IPS DF 6.9 (cell line): Measurements from ENCODE around the gene CLPTM1.
"Not testable (repeated sequence)": the region's sequence is repeated elsewhere in the genome, so short reads cannot be mapped to it uniquely, and the experiment has no call there.

ENCODE experiments used
- DNase-seq: peaks from one replicate; pipeline ENCODE4 v3.0.0-alpha.2; 2013; ENCODE audit warnings: low read depth, low spot score
- H3K27ac ChIP-seq: one replicate; pipeline ENCODE4 v1.5.1; 2013; ENCODE audit warnings: low read length, control low read depth
- H3K27me3 ChIP-seq: 2 replicates; pipeline ENCODE4 v1.6.1; 2013; ENCODE audit warnings: mild to moderate bottlenecking, low read length; ENCODE audit not compliant: control insufficient read depth, insufficient read depth
- H3K36me3 ChIP-seq: 2 replicates; pipeline ENCODE4 v1.6.1; 2013; ENCODE audit warnings: low read length; ENCODE audit not compliant: control insufficient read depth, insufficient read depth
- H3K4me1 ChIP-seq: 2 replicates; pipeline ENCODE4 v1.6.1; 2013; ENCODE audit warnings: low read length; ENCODE audit not compliant: control insufficient read depth, insufficient read depth
- H3K4me3 ChIP-seq: 2 replicates; pipeline ENCODE4 v1.5.1; 2013; ENCODE audit warnings: mild to moderate bottlenecking, low read length
- H3K9me3 ChIP-seq: 2 replicates; pipeline ENCODE4 v1.6.1; 2013; ENCODE audit warnings: low read length, inconsistent platforms; ENCODE audit not compliant: control insufficient read depth, insufficient read depth
- WGBS: extraction: QIAGEN DNeasy Blood & Tissue Kit; methylation state at CpG from one replicate; pipeline ENCODE4 v1.1.7; 2013; ENCODE audit warnings: mixed read lengths, missing lambda C conversion rate; ENCODE audit not compliant: insufficient read length, insufficient coverage; 5-methylcytosine and 5-hydroxymethylcytosine counted together

CLPTM1 gene, protein sequence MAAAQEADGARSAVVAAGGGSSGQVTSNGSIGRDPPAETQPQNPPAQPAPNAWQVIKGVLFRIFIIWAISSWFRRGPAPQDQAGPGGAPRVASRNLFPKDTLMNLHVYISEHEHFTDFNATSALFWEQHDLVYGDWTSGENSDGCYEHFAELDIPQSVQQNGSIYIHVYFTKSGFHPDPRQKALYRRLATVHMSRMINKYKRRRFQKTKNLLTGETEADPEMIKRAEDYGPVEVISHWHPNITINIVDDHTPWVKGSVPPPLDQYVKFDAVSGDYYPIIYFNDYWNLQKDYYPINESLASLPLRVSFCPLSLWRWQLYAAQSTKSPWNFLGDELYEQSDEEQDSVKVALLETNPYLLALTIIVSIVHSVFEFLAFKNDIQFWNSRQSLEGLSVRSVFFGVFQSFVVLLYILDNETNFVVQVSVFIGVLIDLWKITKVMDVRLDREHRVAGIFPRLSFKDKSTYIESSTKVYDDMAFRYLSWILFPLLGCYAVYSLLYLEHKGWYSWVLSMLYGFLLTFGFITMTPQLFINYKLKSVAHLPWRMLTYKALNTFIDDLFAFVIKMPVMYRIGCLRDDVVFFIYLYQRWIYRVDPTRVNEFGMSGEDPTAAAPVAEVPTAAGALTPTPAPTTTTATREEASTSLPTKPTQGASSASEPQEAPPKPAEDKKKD

DNA sequence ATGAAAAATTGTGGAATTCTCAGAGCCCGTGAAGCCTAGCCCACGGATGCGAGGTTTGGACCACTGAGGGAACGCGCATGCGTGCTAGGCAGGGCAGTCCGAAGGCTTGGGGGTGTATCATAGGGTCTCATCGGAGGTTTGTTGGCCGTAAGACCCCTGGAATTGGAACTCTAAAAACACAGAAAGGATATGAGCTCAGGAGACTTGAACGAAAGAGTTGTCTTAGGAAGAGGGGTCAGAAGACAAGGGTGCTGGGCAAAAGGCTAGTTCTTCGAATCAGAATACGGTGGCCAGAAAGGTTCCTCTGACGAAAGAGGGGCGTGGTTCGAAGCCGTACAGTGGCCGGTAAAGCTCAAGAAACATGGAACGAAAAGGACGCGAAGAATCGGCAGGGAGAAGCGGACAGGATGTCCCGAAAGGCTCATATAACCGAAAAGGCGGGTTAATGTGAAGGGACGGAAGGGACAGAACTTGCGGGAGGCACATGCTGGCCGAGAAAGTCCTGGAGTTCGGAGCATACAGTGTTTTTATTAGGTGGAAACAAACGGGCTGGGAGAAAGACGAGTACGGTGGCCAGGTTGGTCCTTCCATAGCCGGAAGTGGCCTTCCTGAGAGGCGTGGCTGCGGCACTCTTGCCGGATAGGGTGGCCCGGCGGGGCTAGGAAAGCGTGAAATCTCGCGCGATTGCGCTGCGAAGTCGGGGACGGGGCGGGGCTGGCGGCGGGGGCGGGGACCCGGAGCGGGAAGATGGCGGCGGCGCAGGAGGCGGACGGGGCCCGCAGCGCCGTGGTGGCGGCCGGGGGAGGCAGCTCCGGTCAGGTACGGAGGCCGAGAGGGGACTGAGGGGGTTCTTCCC lies at the start of gene CLPTM1:
Gene CLPTM1 (plus strand): TSS at position 732 of the 856 bp plus-strand sequence. CDS start 16 bp downstream, at position 748.
- no peak within 1 kb of the TSS for H3K27ac ChIP-seq
- DNase-seq: peak; percentile 89
- no peaks in the 10 kb centered on the region for H3K27me3 ChIP-seq
- H3K4me3 ChIP-seq: peak within 1 kb of the TSS; percentile 92
- no peaks in the 10 kb centered on the region for H3K9me3 ChIP-seq
- peaks cover 3% of the 10 kb centered on the region for H3K4me1 ChIP-seq
- H3K36me3 ChIP-seq: no peaks in the 10 kb centered on the region
- no CpG with 5 or more reads among the region's 65 CpGs for WGBS

- Histone ChIP-seq H3K27me3 (no peaks in the 10 kb centered on the region), H3K36me3 (peaks cover 28% of the 10 kb centered on the region), H3K9me3 (no peaks in the 10 kb centered on the region), H3K27ac (no peak within 1 kb of the TSS), H3K4me3 (peak within 1 kb of the TSS; percentile 59), H3K4me1 (peaks cover 2% of the 10 kb centered on the region; the same call in 1 of the 2 replicates)
- no peak for DNase-seq
- WGBS: no CpG with 5 or more reads among the region's 20 CpGs
These were observed 49.6 kb upstream of the CLPTM1 start, which contains the start of gene APOE for GRCh38 chr19:44905437-44906160. TSS of gene APOE (plus strand) at chr19:44905796. CDS start at chr19:44906625, 829 bp downstream.

DNA sequence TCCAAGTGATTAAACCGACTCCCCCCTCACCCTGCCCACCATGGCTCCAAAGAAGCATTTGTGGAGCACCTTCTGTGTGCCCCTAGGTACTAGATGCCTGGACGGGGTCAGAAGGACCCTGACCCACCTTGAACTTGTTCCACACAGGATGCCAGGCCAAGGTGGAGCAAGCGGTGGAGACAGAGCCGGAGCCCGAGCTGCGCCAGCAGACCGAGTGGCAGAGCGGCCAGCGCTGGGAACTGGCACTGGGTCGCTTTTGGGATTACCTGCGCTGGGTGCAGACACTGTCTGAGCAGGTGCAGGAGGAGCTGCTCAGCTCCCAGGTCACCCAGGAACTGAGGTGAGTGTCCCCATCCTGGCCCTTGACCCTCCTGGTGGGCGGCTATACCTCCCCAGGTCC lies 47.6 kb upstream of the CLPTM1 start:
- H3K27ac ChIP-seq: no peak overlapping the region
- no peak overlapping the region for H3K4me3 ChIP-seq
- no CpG with 5 or more reads among the region's 12 CpGs for WGBS
- peaks cover 4% of the 10 kb centered on the region for H3K4me1 ChIP-seq
- no peaks in the 10 kb centered on the region for H3K27me3 ChIP-seq
- no peak for DNase-seq
- peaks cover 22% of the 10 kb centered on the region for H3K36me3 ChIP-seq
- no peaks in the 10 kb centered on the region for H3K9me3 ChIP-seq

GRCh38 chr19:44908074-44908835 lies 46.9 kb upstream of the CLPTM1 start:
- H3K27ac ChIP-seq: no peak overlapping the region
- no peak overlapping the region for H3K4me3 ChIP-seq
- no CpG with 5 or more reads among the region's 46 CpGs for whole genome bisulfite sequencing
- H3K9me3 ChIP-seq: no peaks in the 10 kb centered on the region
- no peak for DNase-seq
- peaks cover 18% of the 10 kb centered on the region for H3K36me3 ChIP-seq
- no peaks in the 10 kb centered on the region for H3K27me3 ChIP-seq
- peaks cover 4% of the 10 kb centered on the region for H3K4me1 ChIP-seq

- Histone ChIP-seq H3K27ac (no peak overlapping the region), H3K4me3 (no peak overlapping the region), H3K36me3 (peaks cover 18% of the 10 kb centered on the region), H3K27me3 (no peaks in the 10 kb centered on the region), H3K9me3 (no peaks in the 10 kb centered on the region), H3K4me1 (peaks cover 4% of the 10 kb centered on the region)
- DNase-seq: no peak
- no CpG with 5 or more reads among the region's 44 CpGs for WGBS
These were observed 46.3 kb upstream of the CLPTM1 start for GRCh38 chr19:44908836-44909261.

DNA sequence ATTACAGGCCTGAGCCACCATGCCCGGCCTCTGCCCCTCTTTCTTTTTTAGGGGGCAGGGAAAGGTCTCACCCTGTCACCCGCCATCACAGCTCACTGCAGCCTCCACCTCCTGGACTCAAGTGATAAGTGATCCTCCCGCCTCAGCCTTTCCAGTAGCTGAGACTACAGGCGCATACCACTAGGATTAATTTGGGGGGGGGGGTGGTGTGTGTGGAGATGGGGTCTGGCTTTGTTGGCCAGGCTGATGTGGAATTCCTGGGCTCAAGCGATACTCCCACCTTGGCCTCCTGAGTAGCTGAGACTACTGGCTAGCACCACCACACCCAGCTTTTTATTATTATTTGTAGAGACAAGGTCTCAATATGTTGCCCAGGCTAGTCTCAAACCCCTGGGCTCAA lies 45.4 kb upstream of the CLPTM1 start:
- H3K27ac ChIP-seq: no peak overlapping the region
- H3K36me3 ChIP-seq: peaks cover 18% of the 10 kb centered on the region
- WGBS: no CpG with 5 or more reads among the region's 5 CpGs
- no peak for DNase-seq
- H3K9me3 ChIP-seq: no peaks in the 10 kb centered on the region
- H3K4me1 ChIP-seq: peaks cover 4% of the 10 kb centered on the region
- H3K27me3 ChIP-seq: no peaks in the 10 kb centered on the region
- H3K4me3 ChIP-seq: no peak overlapping the region

GRCh38 chr19:44911896-44912295 lies 43.3 kb upstream of the CLPTM1 start:
- not testable (repeated sequence) for H3K9me3 ChIP-seq, H3K4me1 ChIP-seq, H3K27ac ChIP-seq, H3K27me3 ChIP-seq, H3K4me3 ChIP-seq, DNase-seq
- peaks cover 18% of the 10 kb centered on the region for H3K36me3 ChIP-seq
- no CpG with 5 or more reads among the region's 6 CpGs for WGBS

DNA sequence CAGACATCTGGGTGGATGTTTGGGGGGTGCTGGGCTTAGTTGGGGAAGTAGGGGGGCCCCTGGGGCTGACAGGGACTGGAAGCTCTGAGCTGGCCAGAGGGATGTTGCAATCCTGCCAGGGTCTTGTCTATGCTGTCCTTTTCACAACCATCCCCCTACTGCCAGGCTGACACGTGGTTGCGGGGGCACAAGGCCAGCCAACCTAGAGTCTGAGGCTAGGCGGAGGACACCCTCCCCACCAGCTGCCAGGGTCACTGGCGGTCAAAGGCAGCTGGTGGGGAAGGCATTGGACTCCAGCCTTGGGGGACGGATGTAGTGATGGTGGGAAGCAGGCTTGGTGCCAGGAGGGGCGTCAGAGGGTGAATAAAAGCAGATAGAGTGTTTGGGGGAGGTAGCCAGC lies 42.3 kb upstream of the CLPTM1 start:
- H3K4me1 ChIP-seq: peaks cover 4% of the 10 kb centered on the region; the same call in 1 of the 2 replicates
- no peaks in the 10 kb centered on the region for H3K27me3 ChIP-seq
- H3K4me3 ChIP-seq: no peak overlapping the region
- H3K36me3 ChIP-seq: peaks cover 14% of the 10 kb centered on the region
- no peak for DNase-seq
- no CpG with 5 or more reads among the region's 6 CpGs for WGBS
- H3K9me3 ChIP-seq: no peaks in the 10 kb centered on the region
- no peak overlapping the region for H3K27ac ChIP-seq

DNA sequence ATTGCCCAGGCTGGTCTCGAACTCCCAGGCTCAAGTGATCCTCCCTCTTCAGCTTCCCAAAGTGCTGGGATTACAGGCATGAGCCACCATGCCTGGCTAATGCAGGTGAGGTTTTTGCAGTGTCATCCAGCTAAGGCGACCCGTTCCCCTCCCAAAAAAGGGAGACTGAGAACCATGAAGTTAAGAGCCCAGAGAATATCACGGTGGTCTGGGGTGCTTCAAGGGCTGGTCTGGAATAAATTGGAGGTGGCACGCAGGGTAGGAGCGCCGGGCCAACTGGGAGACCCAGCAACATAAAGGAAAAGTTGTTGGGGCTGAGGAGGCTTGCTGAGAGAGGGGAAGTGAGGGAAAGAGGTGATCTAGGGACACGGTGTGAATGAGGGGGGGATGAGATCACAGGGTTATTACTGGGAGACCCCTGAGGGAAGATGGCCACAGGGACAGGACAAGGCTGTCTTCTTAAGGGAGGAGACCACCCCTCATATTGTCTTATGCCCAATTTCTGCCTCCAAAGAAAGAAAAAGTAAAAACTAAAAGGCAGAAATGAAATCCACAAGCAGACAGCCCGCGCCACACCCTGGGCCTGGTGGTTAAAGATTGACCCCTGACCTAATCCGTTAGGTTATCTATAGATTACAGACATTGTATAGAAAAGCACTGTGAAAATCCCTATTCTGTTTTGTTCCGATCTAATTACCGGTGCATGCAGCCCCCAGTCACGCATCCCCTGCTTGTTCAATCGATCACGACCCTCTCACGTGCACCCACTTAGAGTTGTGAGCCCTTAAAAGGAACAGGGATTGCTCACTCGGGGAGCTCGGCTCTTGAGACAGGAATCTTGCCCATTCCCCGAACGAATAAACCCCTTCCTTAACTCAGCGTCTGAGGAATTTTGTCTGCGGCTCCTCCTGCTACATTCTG lies 41.4 kb upstream of the CLPTM1 start:
- not testable (repeated sequence) for H3K9me3 ChIP-seq, H3K27ac ChIP-seq, H3K4me3 ChIP-seq, H3K36me3 ChIP-seq, H3K4me1 ChIP-seq, H3K27me3 ChIP-seq, DNase-seq
- no CpG with 5 or more reads among the region's 23 CpGs for WGBS
